ENCODE results near the gene CDKN2B-AS1. TPM values are rescaled to one million over a fixed set of nuclear protein-coding genes. Genes with fewer than 3 reads are reported as not detected.

Gene CDKN2B-AS1
- total RNA-seq, 2 donors from 2014 or later, result 0.62 TPM; not detected in 1

- intact Hi-C loops (cut with DNase I), result no loop called here
- Histone ChIP-seq H3K4me1 (replicated peaks) (no peaks in the 10 kb centered on the region), H3K36me3 (no peaks in the 10 kb centered on the region), H3K27me3 (replicated peaks; ENCODE audit: insufficient read depth) (peaks cover 15% of the 10 kb centered on the region), H3K4me3 (no peak overlapping the region), H3K27ac (no peak overlapping the region), H3K9me3 (no peaks in the 10 kb centered on the region)
- no peak for DNase-seq (ENCODE audit: low spot score)
- TF ChIP-seq, protein P1, sequence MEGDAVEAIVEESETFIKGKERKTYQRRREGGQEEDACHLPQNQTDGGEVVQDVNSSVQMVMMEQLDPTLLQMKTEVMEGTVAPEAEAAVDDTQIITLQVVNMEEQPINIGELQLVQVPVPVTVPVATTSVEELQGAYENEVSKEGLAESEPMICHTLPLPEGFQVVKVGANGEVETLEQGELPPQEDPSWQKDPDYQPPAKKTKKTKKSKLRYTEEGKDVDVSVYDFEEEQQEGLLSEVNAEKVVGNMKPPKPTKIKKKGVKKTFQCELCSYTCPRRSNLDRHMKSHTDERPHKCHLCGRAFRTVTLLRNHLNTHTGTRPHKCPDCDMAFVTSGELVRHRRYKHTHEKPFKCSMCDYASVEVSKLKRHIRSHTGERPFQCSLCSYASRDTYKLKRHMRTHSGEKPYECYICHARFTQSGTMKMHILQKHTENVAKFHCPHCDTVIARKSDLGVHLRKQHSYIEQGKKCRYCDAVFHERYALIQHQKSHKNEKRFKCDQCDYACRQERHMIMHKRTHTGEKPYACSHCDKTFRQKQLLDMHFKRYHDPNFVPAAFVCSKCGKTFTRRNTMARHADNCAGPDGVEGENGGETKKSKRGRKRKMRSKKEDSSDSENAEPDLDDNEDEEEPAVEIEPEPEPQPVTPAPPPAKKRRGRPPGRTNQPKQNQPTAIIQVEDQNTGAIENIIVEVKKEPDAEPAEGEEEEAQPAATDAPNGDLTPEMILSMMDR (IDR thresholded peaks at IDR 0.05), result no peak
- no peak for TF ChIP-seq POLR2AphosphoS5 (IDR thresholded peaks at IDR 0.05)
- no peak for TF ChIP-seq POLR2A (IDR thresholded peaks at IDR 0.05)
- WGBS, result 59% methylated on average over 5 of the region's 5 CpGs
These were observed 8.5 kb upstream of the CDKN2B-AS1 start for GRCh38 chr9:21985964-21986667.

GRCh38 chr9:21988056-21988990 lies 6.3 kb upstream of the CDKN2B-AS1 start:
- H3K4me1 ChIP-seq (replicated peaks), result no peaks in the 10 kb centered on the region
- no peak overlapping the region for H3K4me3 ChIP-seq
- intact Hi-C loops (cut with DNase I), result no loop called here
- no peak overlapping the region for H3K27ac ChIP-seq
- no peak for DNase-seq (ENCODE audit: low spot score)
- whole genome bisulfite sequencing, result 26% methylated on average over 9 of the region's 9 CpGs
- H3K36me3 ChIP-seq, result no peaks in the 10 kb centered on the region
- H3K27me3 ChIP-seq (replicated peaks; ENCODE audit: insufficient read depth), result peaks cover 15% of the 10 kb centered on the region
- no peaks in the 10 kb centered on the region for H3K9me3 ChIP-seq
- TF ChIP-seq, protein P1 (IDR thresholded peaks at IDR 0.05), result no peak
- TF ChIP-seq POLR2AphosphoS5 (IDR thresholded peaks at IDR 0.05) (no peak), POLR2A (IDR thresholded peaks at IDR 0.05) (no peak)

DNA sequence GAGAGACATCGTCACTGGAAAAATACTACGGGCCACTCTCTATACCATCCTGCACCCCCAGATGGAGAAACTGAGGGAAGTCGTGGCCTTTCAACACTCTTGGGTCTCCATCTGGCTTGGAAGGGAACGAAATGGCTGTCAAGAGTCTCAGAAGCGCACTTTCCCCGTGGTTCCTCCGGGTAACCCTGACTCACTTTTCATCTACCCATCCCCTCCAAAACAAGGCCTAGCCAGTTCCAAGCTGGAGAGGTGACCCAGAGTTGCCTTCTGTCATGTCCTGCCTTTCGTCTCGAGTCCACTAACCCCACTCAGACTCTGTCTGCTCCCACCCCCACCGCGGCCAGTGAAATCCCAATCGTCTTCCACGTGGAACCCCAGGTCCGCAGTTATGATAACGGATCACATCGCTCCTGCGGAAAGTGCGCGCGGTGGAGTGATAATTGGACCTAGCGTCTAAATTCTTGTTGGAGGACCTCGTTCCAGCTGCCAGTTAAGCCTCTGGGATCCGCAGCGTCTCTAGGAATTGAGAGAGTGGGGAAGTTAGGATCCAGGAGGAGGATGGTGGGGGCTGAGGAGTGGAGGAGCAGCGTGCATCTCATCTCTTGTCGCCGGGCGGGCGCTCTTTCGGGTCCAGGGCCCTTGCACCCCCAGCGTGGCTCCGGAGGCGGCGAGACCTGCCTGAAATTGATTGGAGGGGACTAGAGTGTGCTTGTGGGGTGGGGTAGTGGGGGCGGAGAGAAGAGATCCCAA lies 5.0 kb upstream of the CDKN2B-AS1 start:
- no peak for DNase-seq (ENCODE audit: low spot score)
- peaks cover 11% of the 10 kb centered on the region for H3K27me3 ChIP-seq (replicated peaks; ENCODE audit: insufficient read depth)
- H3K4me1 ChIP-seq (replicated peaks), result no peaks in the 10 kb centered on the region
- H3K27ac ChIP-seq, result no peak overlapping the region
- no peaks in the 10 kb centered on the region for H3K36me3 ChIP-seq
- WGBS, result 16% methylated on average over 35 of the region's 35 CpGs
- TF ChIP-seq POLR2A (IDR thresholded peaks at IDR 0.05), result no peak
- TF ChIP-seq, protein P1 (IDR thresholded peaks at IDR 0.05), result no peak
- no peak for TF ChIP-seq POLR2AphosphoS5 (IDR thresholded peaks at IDR 0.05)
- H3K9me3 ChIP-seq, result no peaks in the 10 kb centered on the region
- intact Hi-C loops (cut with DNase I), result no loop called here
- H3K4me3 ChIP-seq, result no peak overlapping the region

GRCh38 chr9:21991072-21991959 lies 3.3 kb upstream of the CDKN2B-AS1 start:
- DNase-seq (ENCODE audit: low spot score), result no peak
- TF ChIP-seq POLR2AphosphoS5 (IDR thresholded peaks at IDR 0.05) (no peak), POLR2A (IDR thresholded peaks at IDR 0.05) (no peak)
- TF ChIP-seq, protein P1 (IDR thresholded peaks at IDR 0.05), result no peak
- Histone ChIP-seq H3K4me3 (no peak overlapping the region), H3K36me3 (no peaks in the 10 kb centered on the region), H3K27me3 (replicated peaks; ENCODE audit: insufficient read depth) (peaks cover 11% of the 10 kb centered on the region), H3K27ac (no peak overlapping the region), H3K4me1 (replicated peaks) (no peaks in the 10 kb centered on the region), H3K9me3 (no peaks in the 10 kb centered on the region)
- intact Hi-C loops (cut with DNase I), result no loop called here
- WGBS, result 86% methylated on average over 5 of the region's 5 CpGs
